ENCODE data around the gene SPRR4.

The SPRR4 gene

GRCh38 chr1:152970495-152970894, at the start of gene SPRR4:
Gene SPRR4, plus strand, starts transcription at chr1:152970648. Its CDS starts 1,243 bp downstream, at chr1:152971891.
- no peak for DNase-seq

- DNase-seq, result no peak
Measured at GRCh38 chr1:152924191-152924590, 46.3 kb upstream of the SPRR4 start.

- no peak for DNase-seq
Measured at GRCh38 chr1:152926091-152926490, 44.4 kb upstream of the SPRR4 start.

GRCh38 chr1:152928671-152929070, 41.8 kb upstream of the SPRR4 start:
- DNase-seq, result no peak

GRCh38 chr1:152932170-152932811, 38.2 kb upstream of the SPRR4 start:
- no peak for DNase-seq

GRCh38 chr1:152933196-152933595, 37.3 kb upstream of the SPRR4 start:
- DNase-seq, result no peak

GRCh38 chr1:152940614-152941013, 29.8 kb upstream of the SPRR4 start:
- DNase-seq, result no peak

- no peak for DNase-seq
Measured at GRCh38 chr1:152941037-152941711, 29.3 kb upstream of the SPRR4 start.

GRCh38 chr1:152942161-152942560, 28.3 kb upstream of the SPRR4 start:
- no peak for DNase-seq

- DNase-seq, result no peak
Measured at GRCh38 chr1:152946248-152946647, 24.2 kb upstream of the SPRR4 start.

- DNase-seq, result no peak
Measured at GRCh38 chr1:152946651-152947256, 23.7 kb upstream of the SPRR4 start, which contains the start of gene SPRR5. Gene SPRR5, plus strand, starts transcription at chr1:152947206. Its CDS starts 1,349 bp downstream, at chr1:152948555.

GRCh38 chr1:152951711-152952110, 18.7 kb upstream of the SPRR4 start:
- no peak for DNase-seq

GRCh38 chr1:152953761-152954160, 16.7 kb upstream of the SPRR4 start:
- no peak for DNase-seq

GRCh38 chr1:152954436-152954835, 16.0 kb upstream of the SPRR4 start:
- no peak for DNase-seq

- DNase-seq, result no peak
Measured at GRCh38 chr1:152957561-152957960, 12.9 kb upstream of the SPRR4 start.

GRCh38 chr1:152959273-152959672, 11.2 kb upstream of the SPRR4 start:
- no peak for DNase-seq

- no peak for DNase-seq
Measured at GRCh38 chr1:152959801-152960451, 10.5 kb upstream of the SPRR4 start.

- DNase-seq, result no peak
Measured at GRCh38 chr1:152960452-152961044, 9.9 kb upstream of the SPRR4 start.

GRCh38 chr1:152961226-152961891, 9.1 kb upstream of the SPRR4 start:
- DNase-seq, result no peak

- no peak for DNase-seq
Measured at GRCh38 chr1:152962876-152963415, 7.5 kb upstream of the SPRR4 start.

- no peak for DNase-seq
Measured at GRCh38 chr1:152964536-152964935, 5.9 kb upstream of the SPRR4 start.

GRCh38 chr1:152965853-152966252, 4.6 kb upstream of the SPRR4 start:
- no peak for DNase-seq
